HL-60 (cell line): ENCODE measurements around the gene ACP7.

Experiments used
- CTCF ChIP-seq: IDR thresholded peaks from one replicate; pipeline ENCODE4 v1.5.1; 2011; ENCODE audit warnings: low read length, control low read depth, inconsistent platforms; ENCODE audit not compliant: insufficient read depth
- POLR2AphosphoS5 ChIP-seq: IDR thresholded peaks from 2 replicates; pipeline ENCODE4 v1.6.1; 2012; ENCODE audit warnings: low read depth

DNA sequence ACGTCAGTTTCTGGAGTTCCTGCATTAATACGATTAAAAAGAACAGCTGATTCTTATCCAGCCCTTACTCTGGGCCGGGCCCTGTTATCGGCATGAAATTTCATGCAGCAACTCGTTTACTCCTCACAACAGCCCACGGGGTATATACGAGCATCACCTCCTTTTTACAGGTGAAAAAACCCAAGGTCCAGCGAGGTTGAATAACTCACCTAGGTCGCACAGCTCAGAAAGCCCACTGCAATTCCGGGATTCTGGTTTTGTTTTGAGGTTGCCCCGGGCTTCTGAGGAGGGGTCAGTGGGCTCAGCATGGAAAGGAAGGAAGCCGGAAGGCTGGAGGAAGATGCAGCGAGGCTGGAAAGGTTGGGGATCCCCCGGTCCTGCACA lies 577 bp upstream of the ACP7 start:
- TF ChIP-seq POLR2AphosphoS5 (no peak), CTCF (no peak)
